PC-3 (cell line): ENCODE measurements around the gene TNFRSF19. TPM values are rescaled to one million over a fixed set of nuclear protein-coding genes. Genes with fewer than 3 reads are reported as not detected.

Experiments
- ATAC-seq: fragments of 200-7000 bp; cut with Tn5 transposase; 2 replicates; pipeline ENCODE4 v1.9.1; 2020; ENCODE audit warnings: mild to moderate bottlenecking, moderate library complexity
- BruUV-seq: library from RNA; stranded (reverse); fragments of 400-500 nt; replicated peaks from 2 replicates; lab custom pipeline; 2021; lab: Mats Ljungman, UMichigan
- CTCF ChIA-PET: fragments of 300-600 bp; sonication (Branson Sonifier 250); formaldehyde crosslinking; loops from one replicate; lab custom pipeline; 2022; ENCODE audit warnings: antibody characterized with exemption; lab: Charles Lee
- POLR2A ChIA-PET: fragments of 300-600 bp; sonication (Branson Sonifier 250); formaldehyde crosslinking; loops from one replicate; lab custom pipeline; 2022; ENCODE audit warnings: antibody characterized with exemption; ENCODE audit not compliant: unreplicated experiment; lab: Charles Lee
- DNase-seq: peaks from one replicate; pipeline ENCODE4 v3.0.0-alpha.2; 2015
- H2AFZ ChIP-seq: fragments of 300-600 bp; sonication (generic); 2 replicates; pipeline ENCODE4 v1.6.0; 2016; ENCODE audit warnings: antibody characterized with exemption, low read length
- H3F3A ChIP-seq: fragments of 300-600 bp; sonication (generic); one replicate; pipeline ENCODE4 v1.6.0; 2017; ENCODE audit warnings: antibody characterized with exemption, low read length, control low read depth, mild to moderate bottlenecking; ENCODE audit not compliant: unreplicated experiment
- H3K27ac ChIP-seq: fragments of 300-600 bp; sonication (generic); 2 replicates; pipeline ENCODE4 v1.5.1; 2016; ENCODE audit warnings: mild to moderate bottlenecking, low read length
- H3K27me3 ChIP-seq: fragments of 300-600 bp; sonication (generic); 2 replicates; pipeline ENCODE4 v1.6.1; 2016; ENCODE audit warnings: low read length, mixed read lengths
- H3K36me3 ChIP-seq: fragments of 300-600 bp; sonication (generic); 2 replicates; pipeline ENCODE4 v1.6.1; 2016; ENCODE audit warnings: low read depth, mixed run types, low read length, mixed read lengths
- H3K4me1 ChIP-seq: fragments of 300-600 bp; sonication (generic); 2 replicates; pipeline ENCODE4 v1.5.1; 2016; ENCODE audit warnings: low read length; ENCODE audit not compliant: insufficient read depth
- H3K4me2 ChIP-seq: fragments of 300-600 bp; sonication (generic); 2 replicates; pipeline ENCODE4 v1.6.0; 2016; ENCODE audit warnings: low read length
- H3K4me3 ChIP-seq: fragments of 300-600 bp; sonication (generic); 2 replicates; pipeline ENCODE4 v1.5.1; 2016; ENCODE audit warnings: mild to moderate bottlenecking, low read length, mixed read lengths
- H3K79me2 ChIP-seq: fragments of 300-600 bp; sonication (generic); 2 replicates; pipeline ENCODE4 v1.6.1; 2017; ENCODE audit warnings: low read length, mixed read lengths
- H3K9ac ChIP-seq: fragments of 300-600 bp; sonication (generic); 2 replicates; pipeline ENCODE4 v1.6.0; 2016; ENCODE audit warnings: mild to moderate bottlenecking, low read length
- H3K9me2 ChIP-seq: fragments of 300-600 bp; sonication (generic); replicated peaks from 2 replicates; pipeline ENCODE4 v1.6.1; 2016; ENCODE audit warnings: mixed run types, low read length, mixed read lengths
- H3K9me3 ChIP-seq: fragments of 300-600 bp; sonication (generic); 2 replicates; pipeline ENCODE4 v1.6.1; 2016; ENCODE audit warnings: low read length, mixed read lengths
- H4K20me1 ChIP-seq: fragments of 300-600 bp; sonication (generic); 2 replicates; pipeline ENCODE4 v1.6.1; 2016; ENCODE audit warnings: low read length, mixed read lengths
- EZH2 ChIP-seq: fragments of 300-600 bp; sonication (generic); IDR thresholded peaks from one replicate; pipeline ENCODE4 v1.6.1; 2017; ENCODE audit warnings: antibody characterized with exemption, mild to moderate bottlenecking, low read length; ENCODE audit not compliant: unreplicated experiment
- EZH2phosphoT487 ChIP-seq: fragments of 300-600 bp; sonication (generic); IDR thresholded peaks from 2 replicates; pipeline ENCODE4 v1.6.1; 2018; ENCODE audit warnings: mild to moderate bottlenecking, antibody characterized with exemption, low read length, borderline replicate concordance
- intact Hi-C: fragments of 100-400 bp; cut with micrococcal nuclease; formaldehyde crosslinking; loops from 2 replicates; pipeline ENCODE4 v1.9.0; 2023
- total RNA-seq: library from RNA; depleted of rRNA; stranded (reverse); fragments of >200 nt; gene quantifications from 2 replicates; pipeline ENCODE4 v1.2.3, GENCODE V29; 2014
- TF ChIP-seq, protein P1 (sequence below): fragments of 300-600 bp; sonication (generic); conservative IDR thresholded peaks from 2 replicates; pipeline ENCODE4 v1.5.1; 2017; ENCODE audit warnings: antibody characterized with exemption, low read depth, mild to moderate bottlenecking, low read length

The TNFRSF19 gene
- total RNA-seq, 1 experiment from 2014 or later = 6.1 TPM

DNA sequence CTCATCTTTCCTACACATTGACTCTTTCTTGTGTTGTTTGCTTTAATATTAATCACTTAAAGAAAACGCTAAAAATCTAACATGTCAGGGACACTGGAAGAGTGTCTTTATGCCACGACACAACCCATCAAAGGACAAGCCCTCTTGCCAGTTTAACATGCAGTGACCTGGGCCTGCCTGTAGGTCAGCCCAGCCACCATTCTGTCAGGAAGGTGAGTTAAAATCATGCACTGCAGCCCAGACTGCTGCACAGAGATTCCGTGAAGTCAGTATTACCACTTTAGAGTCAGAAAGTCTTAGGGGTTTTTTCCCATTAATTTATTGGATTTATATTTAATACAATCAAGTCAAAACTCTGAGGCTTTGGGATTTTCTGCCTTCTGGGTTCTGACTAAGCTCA, 58.0 kb downstream of the TNFRSF19 start:
- Histone ChIP-seq H3F3A (no peaks in the 10 kb centered on the region), H3K36me3 (no peaks in the 10 kb centered on the region), H3K9me2 (no peaks in the 10 kb centered on the region), H3K4me1 (peaks cover 9% of the 10 kb centered on the region; the same call in 1 of the 2 replicates), H3K9me3 (no peaks in the 10 kb centered on the region), H2AFZ (no peak overlapping the region), H3K79me2 (no peaks in the 10 kb centered on the region), H3K27ac (no peak overlapping the region), H3K27me3 (no peaks in the 10 kb centered on the region), H3K4me3 (no peak overlapping the region), H3K9ac (no peak overlapping the region), H3K4me2 (no peak overlapping the region), H4K20me1 (no peaks in the 10 kb centered on the region)
- ATAC-seq (no peak), DNase-seq (no peak)
- CTCF ChIA-PET = no interaction called here
- intact Hi-C loops = no loop called here
- no TSS peak for BruUV-seq
- POLR2A ChIA-PET = no interaction called here
- TF ChIP-seq EZH2 (no peak), EZH2phosphoT487 (no peak)
- TF ChIP-seq, protein P1, sequence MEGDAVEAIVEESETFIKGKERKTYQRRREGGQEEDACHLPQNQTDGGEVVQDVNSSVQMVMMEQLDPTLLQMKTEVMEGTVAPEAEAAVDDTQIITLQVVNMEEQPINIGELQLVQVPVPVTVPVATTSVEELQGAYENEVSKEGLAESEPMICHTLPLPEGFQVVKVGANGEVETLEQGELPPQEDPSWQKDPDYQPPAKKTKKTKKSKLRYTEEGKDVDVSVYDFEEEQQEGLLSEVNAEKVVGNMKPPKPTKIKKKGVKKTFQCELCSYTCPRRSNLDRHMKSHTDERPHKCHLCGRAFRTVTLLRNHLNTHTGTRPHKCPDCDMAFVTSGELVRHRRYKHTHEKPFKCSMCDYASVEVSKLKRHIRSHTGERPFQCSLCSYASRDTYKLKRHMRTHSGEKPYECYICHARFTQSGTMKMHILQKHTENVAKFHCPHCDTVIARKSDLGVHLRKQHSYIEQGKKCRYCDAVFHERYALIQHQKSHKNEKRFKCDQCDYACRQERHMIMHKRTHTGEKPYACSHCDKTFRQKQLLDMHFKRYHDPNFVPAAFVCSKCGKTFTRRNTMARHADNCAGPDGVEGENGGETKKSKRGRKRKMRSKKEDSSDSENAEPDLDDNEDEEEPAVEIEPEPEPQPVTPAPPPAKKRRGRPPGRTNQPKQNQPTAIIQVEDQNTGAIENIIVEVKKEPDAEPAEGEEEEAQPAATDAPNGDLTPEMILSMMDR = no peak

DNA sequence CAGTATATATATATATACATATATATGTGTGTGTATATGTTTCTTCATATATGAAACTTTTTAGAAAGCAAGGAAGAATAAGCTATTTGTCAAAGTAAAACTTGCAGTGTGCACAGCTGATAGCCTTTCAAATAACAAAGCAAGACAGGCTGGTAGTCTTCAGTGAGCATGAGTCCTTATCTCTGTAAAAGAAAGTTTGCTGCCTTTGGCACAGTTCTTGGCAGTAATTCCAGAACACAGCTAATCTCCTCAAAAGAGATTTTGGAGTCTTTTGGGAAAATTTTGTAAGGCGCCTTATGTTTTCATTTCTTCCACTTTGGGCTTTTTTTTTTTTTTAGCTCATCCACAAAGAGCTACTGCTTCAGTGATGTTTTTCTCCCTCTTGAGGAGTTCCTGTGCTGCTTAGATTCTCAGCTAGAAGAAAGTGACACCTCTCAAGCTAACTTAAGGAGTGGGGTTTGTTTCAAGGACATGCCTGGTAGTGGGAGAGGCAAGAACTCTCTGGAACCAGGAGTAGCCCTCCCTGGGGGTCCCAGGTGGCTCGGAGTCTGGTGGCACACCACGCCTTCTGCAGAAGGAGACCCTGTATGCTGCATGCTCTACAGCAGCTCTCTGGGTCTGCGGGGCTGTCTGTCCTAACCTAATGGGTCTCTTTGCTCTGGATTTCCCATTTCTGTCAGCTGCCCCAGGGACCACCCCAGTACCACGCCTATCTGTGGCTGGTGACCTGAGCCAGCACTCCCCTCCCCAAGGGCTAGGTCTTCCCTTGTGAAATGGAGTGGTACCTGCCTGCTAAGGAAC, 58.8 kb downstream of the TNFRSF19 start:
- Histone ChIP-seq H3K27me3 (no peaks in the 10 kb centered on the region), H3K36me3 (no peaks in the 10 kb centered on the region), H3K27ac (no peak overlapping the region), H3K4me2 (no peak overlapping the region), H3F3A (no peaks in the 10 kb centered on the region), H4K20me1 (no peaks in the 10 kb centered on the region), H3K9me3 (no peaks in the 10 kb centered on the region), H2AFZ (no peak overlapping the region), H3K79me2 (no peaks in the 10 kb centered on the region), H3K4me3 (no peak overlapping the region), H3K9me2 (no peaks in the 10 kb centered on the region), H3K9ac (no peak overlapping the region), H3K4me1 (peaks cover 9% of the 10 kb centered on the region; the same call in 1 of the 2 replicates)
- TF ChIP-seq EZH2 (no peak), EZH2phosphoT487 (no peak)
- TF ChIP-seq, protein P1 = no peak
- intact Hi-C loops = no loop called here
- DNase-seq = no peak
- CTCF ChIA-PET = interaction anchor here (0.6 kb wide), 1 partner anchor 120 kb away, joined by 3 read pairs; no protein-coding TSS in a partner anchor
- POLR2A ChIA-PET = no interaction called here
- no peak for ATAC-seq
- BruUV-seq = no TSS peak
